Smooth muscle cell (in vitro differentiated cells): ENCODE data around the gene IFT52. TPM values are rescaled to one million over a fixed set of nuclear protein-coding genes. Genes with fewer than 3 reads are reported as not detected.

Experiments used
- DNase-seq: peaks from one replicate; lab custom pipeline; 2025; ENCODE audit not compliant: unreplicated experiment; lab: John Stamatoyannopoulos, UW
- H2AFZ ChIP-seq: fragments of 200-600 bp; sonication (generic); 2 replicates; pipeline ENCODE4 v1.6.0; 2016; ENCODE audit warnings: antibody characterized with exemption, low read depth, mild to moderate bottlenecking
- H3F3A ChIP-seq: fragments of 200-600 bp; sonication (generic); 2 replicates; pipeline ENCODE4 v1.6.0; 2017; ENCODE audit warnings: antibody characterized with exemption, low read depth
- H3K27ac ChIP-seq: fragments of 200-600 bp; sonication (generic); 2 replicates; pipeline ENCODE4 v1.5.1; 2016; ENCODE audit warnings: low read depth, mild to moderate bottlenecking
- H3K27me3 ChIP-seq: fragments of 200-600 bp; sonication (generic); 2 replicates; pipeline ENCODE4 v1.6.1; 2016; ENCODE audit warnings: low read depth, mild to moderate bottlenecking
- H3K36me3 ChIP-seq: fragments of 200-600 bp; sonication (generic); 2 replicates; pipeline ENCODE4 v1.5.1; 2016; ENCODE audit warnings: low read depth
- H3K4me1 ChIP-seq: fragments of 200-600 bp; sonication (generic); 2 replicates; pipeline ENCODE4 v1.5.1; 2016; ENCODE audit warnings: low read depth
- H3K4me2 ChIP-seq: fragments of 200-600 bp; sonication (generic); 2 replicates; pipeline ENCODE4 v1.6.0; 2016; ENCODE audit warnings: mild to moderate bottlenecking
- H3K4me3 ChIP-seq: fragments of 200-600 bp; sonication (generic); 2 replicates; pipeline ENCODE4 v1.5.1; 2016; ENCODE audit warnings: mild to moderate bottlenecking
- H3K79me2 ChIP-seq: fragments of 200-600 bp; sonication (generic); 2 replicates; pipeline ENCODE4 v1.6.0; 2016; ENCODE audit warnings: low read depth, mild to moderate bottlenecking
- H3K9ac ChIP-seq: fragments of 200-600 bp; sonication (generic); 2 replicates; pipeline ENCODE4 v1.6.0; 2016; ENCODE audit warnings: low read depth
- H3K9me3 ChIP-seq: fragments of 200-600 bp; sonication (generic); replicated peaks from 2 replicates; pipeline ENCODE4 v1.5.1; 2016; ENCODE audit warnings: low read depth
- H4K20me1 ChIP-seq: fragments of 200-600 bp; sonication (generic); 2 replicates; pipeline ENCODE4 v1.6.0; 2016; ENCODE audit warnings: low read depth
- CTCF ChIP-seq: fragments of 200-600 bp; sonication (generic); IDR thresholded peaks from 2 replicates; pipeline ENCODE4 v1.5.1; 2017; ENCODE audit warnings: borderline replicate concordance, mild to moderate bottlenecking, antibody characterized with exemption; ENCODE audit not compliant: insufficient read depth, poor library complexity, severe bottlenecking
- WGBS: methylation state at CpG from one replicate; pipeline ENCODE4 v1.1.7; 2016; ENCODE audit warnings: low lambda C conversion rate; 5-methylcytosine and 5-hydroxymethylcytosine counted together
- polyA plus RNA-seq: library from polyadenylated mRNA; unstranded; fragments of >200 nt; fragmentation: Nextera tagmentation; extraction: Ambion mirVana; gene quantifications from 2 replicates; pipeline ENCODE4 v1.2.1, GENCODE V29; 2016
- total RNA-seq: library from RNA; depleted of rRNA; stranded (reverse); fragments of >200 nt; gene quantifications from 2 replicates; pipeline ENCODE4 v1.2.3, GENCODE V29; 2014

The IFT52 gene
- total and polyA plus RNA-seq, 2 experiments from 2014 or later, result 46.5 to 51.0 TPM

- DNase-seq, result no peak
- H3K27ac ChIP-seq, result no peak overlapping the region
- no peaks in the 10 kb centered on the region for H3K27me3 ChIP-seq
- H3K79me2 ChIP-seq, result no peaks in the 10 kb centered on the region
- no peak overlapping the region for H3K4me2 ChIP-seq
- H3K9ac ChIP-seq, result no peak overlapping the region
- no peak overlapping the region for H2AFZ ChIP-seq
- 86% methylated on average over 6 of the region's 6 CpGs for WGBS
- H3K4me3 ChIP-seq, result no peak overlapping the region
- no peaks in the 10 kb centered on the region for H3K36me3 ChIP-seq
- no peaks in the 10 kb centered on the region for H3K4me1 ChIP-seq
- H4K20me1 ChIP-seq, result no peaks in the 10 kb centered on the region
- H3K9me3 ChIP-seq, result no peaks in the 10 kb centered on the region
- no peaks in the 10 kb centered on the region for H3F3A ChIP-seq
- TF ChIP-seq CTCF, result no peak
Measured at GRCh38 chr20:43658723-43659419, 68.1 kb downstream of the IFT52 start.

GRCh38 chr20:43662943-43663655 lies 72.4 kb downstream of the IFT52 start:
- no peak overlapping the region for H3K9ac ChIP-seq
- no peak for TF ChIP-seq CTCF
- no peak for DNase-seq
- H3K27me3 ChIP-seq, result no peaks in the 10 kb centered on the region
- H3K79me2 ChIP-seq, result no peaks in the 10 kb centered on the region
- no peaks in the 10 kb centered on the region for H3K36me3 ChIP-seq
- WGBS, result 57% methylated on average over 2 of the region's 2 CpGs
- H3K4me3 ChIP-seq, result no peak overlapping the region
- no peaks in the 10 kb centered on the region for H3K9me3 ChIP-seq
- H3K27ac ChIP-seq, result no peak overlapping the region
- no peak overlapping the region for H2AFZ ChIP-seq
- no peaks in the 10 kb centered on the region for H3F3A ChIP-seq
- no peaks in the 10 kb centered on the region for H3K4me1 ChIP-seq
- no peak overlapping the region for H3K4me2 ChIP-seq
- H4K20me1 ChIP-seq, result no peaks in the 10 kb centered on the region

- no peak for TF ChIP-seq CTCF
- H3K79me2 ChIP-seq, result no peaks in the 10 kb centered on the region
- no peak overlapping the region for H3K4me3 ChIP-seq
- no peaks in the 10 kb centered on the region for H3K27me3 ChIP-seq
- no peaks in the 10 kb centered on the region for H3K4me1 ChIP-seq
- no peak overlapping the region for H3K4me2 ChIP-seq
- no peak for DNase-seq
- H2AFZ ChIP-seq, result no peak overlapping the region
- no peak overlapping the region for H3K27ac ChIP-seq
- no peaks in the 10 kb centered on the region for H4K20me1 ChIP-seq
- H3F3A ChIP-seq, result no peaks in the 10 kb centered on the region
- no peak overlapping the region for H3K9ac ChIP-seq
- 41% methylated on average over 6 of the region's 6 CpGs for WGBS
- no peaks in the 10 kb centered on the region for H3K9me3 ChIP-seq
- no peaks in the 10 kb centered on the region for H3K36me3 ChIP-seq
Measured at GRCh38 chr20:43665466-43666176, 74.9 kb downstream of the IFT52 start.
